A673 (cell line): ENCODE data around the gene DLGAP1. TPM values are rescaled to one million over a fixed set of nuclear protein-coding genes. Genes with fewer than 3 reads are reported as not detected.

Experiments used
- BruUV-seq: library from RNA; stranded (reverse); fragments of 400-500 nt; replicated peaks from 2 replicates; lab custom pipeline; 2021; lab: Mats Ljungman, UMichigan
- CTCF ChIA-PET: fragments of 300-600 bp; sonication (Branson Sonifier 250); formaldehyde crosslinking; loops from one replicate; lab custom pipeline; 2022; ENCODE audit warnings: antibody characterized with exemption; lab: Charles Lee
- POLR2A ChIA-PET: fragments of 300-600 bp; sonication (Branson Sonifier 250); formaldehyde crosslinking; loops from one replicate; lab custom pipeline; 2022; ENCODE audit warnings: antibody characterized with exemption; ENCODE audit not compliant: low non-redundant PET; lab: Charles Lee
- DNase-seq: peaks from one replicate; pipeline ENCODE4 v3.0.0-alpha.2; 2015; ENCODE audit warnings: low spot score
- H3K27ac ChIP-seq: fragments of 200-600 bp; sonication (generic); 2 replicates; pipeline ENCODE4 v1.5.1; 2016; ENCODE audit warnings: mixed run types, low read depth, mild to moderate bottlenecking, mixed read lengths, antibody characterized with exemption, low read length; ENCODE audit not compliant: poor library complexity, severe bottlenecking
- H3K27me3 ChIP-seq: fragments of 200-600 bp; sonication (generic); replicated peaks from 2 replicates; pipeline ENCODE4 v1.6.1; 2017; ENCODE audit warnings: mixed run types, low read depth, mild to moderate bottlenecking, mixed read lengths, antibody characterized with exemption, low read length; ENCODE audit not compliant: insufficient read depth, poor library complexity
- H3K36me3 ChIP-seq: fragments of 200-600 bp; sonication (generic); 2 replicates; pipeline ENCODE4 v1.6.1; 2016; ENCODE audit warnings: mixed run types, mild to moderate bottlenecking, mixed read lengths, antibody characterized with exemption, low read length; ENCODE audit not compliant: insufficient read depth, poor library complexity, severe bottlenecking
- H3K4me1 ChIP-seq: fragments of 200-600 bp; sonication (generic); 2 replicates; pipeline ENCODE4 v1.6.1; 2017; ENCODE audit warnings: mixed run types, mild to moderate bottlenecking, mixed read lengths, antibody characterized with exemption, low read length; ENCODE audit not compliant: insufficient read depth, poor library complexity, severe bottlenecking
- H3K4me3 ChIP-seq: fragments of 200-600 bp; sonication (generic); 2 replicates; pipeline ENCODE4 v1.5.1; 2016; ENCODE audit warnings: low read depth, mixed run types, mild to moderate bottlenecking, mixed read lengths, low read length; ENCODE audit not compliant: poor library complexity, severe bottlenecking
- H3K9me3 ChIP-seq: fragments of 200-600 bp; sonication (generic); 2 replicates; pipeline ENCODE4 v1.6.1; 2016; ENCODE audit warnings: mixed run types, low read depth, mild to moderate bottlenecking, mixed read lengths, antibody characterized with exemption, low read length; ENCODE audit not compliant: poor library complexity, severe bottlenecking
- CTCF ChIP-seq: fragments of 300-800, 200-600 bp; sonication (generic); conservative IDR thresholded peaks from 2 replicates; pipeline ENCODE4 v1.5.1; 2017; ENCODE audit warnings: low read depth, mild to moderate bottlenecking, antibody characterized with exemption, low read length, moderate library complexity, mixed read lengths
- EZH2 ChIP-seq: fragments of 200-600 bp; sonication (generic); IDR thresholded peaks from 2 replicates; pipeline ENCODE4 v1.6.1; 2017; ENCODE audit warnings: borderline replicate concordance, low read depth, mild to moderate bottlenecking, mixed read lengths, antibody characterized with exemption, low read length; ENCODE audit not compliant: poor library complexity, severe bottlenecking
- intact Hi-C: fragments of 100-400 bp; cut with micrococcal nuclease; formaldehyde crosslinking; loops from one replicate; pipeline ENCODE4 v1.10.0; 2022; ENCODE audit not compliant: unreplicated experiment
- total RNA-seq: library from RNA; stranded (reverse); gene quantifications from 2 replicates; pipeline ENCODE4 v1.2.3, GENCODE V29; 2021

Gene DLGAP1
- total RNA-seq, 1 experiment from 2014 or later: 135 TPM

- ChIA-PET POLR2A (no interaction called here), CTCF (no interaction called here)
- Histone ChIP-seq H3K4me1 (no peaks in the 10 kb centered on the region), H3K4me3 (no peak overlapping the region), H3K27me3 (no peaks in the 10 kb centered on the region), H3K9me3 (peaks cover 6% of the 10 kb centered on the region), H3K36me3 (no peaks in the 10 kb centered on the region), H3K27ac (no peak overlapping the region)
- no peak for DNase-seq
- TF ChIP-seq CTCF (no peak), EZH2 (no peak)
- no TSS peak for BruUV-seq
- intact Hi-C loops: no loop called here
Observed at GRCh38 chr18:4224031-4224704, 230.9 kb downstream of the DLGAP1 start.

GRCh38 chr18:4211111-4211837 is 243.8 kb downstream of the DLGAP1 start:
- Histone ChIP-seq H3K27ac (no peak overlapping the region), H3K27me3 (no peaks in the 10 kb centered on the region), H3K9me3 (no peaks in the 10 kb centered on the region), H3K4me3 (no peak overlapping the region), H3K36me3 (no peaks in the 10 kb centered on the region), H3K4me1 (no peaks in the 10 kb centered on the region)
- DNase-seq: no peak
- intact Hi-C loops: no loop called here
- CTCF ChIA-PET: no interaction called here
- no TSS peak for BruUV-seq
- POLR2A ChIA-PET: no interaction called here
- TF ChIP-seq EZH2 (no peak), CTCF (no peak)

DNA sequence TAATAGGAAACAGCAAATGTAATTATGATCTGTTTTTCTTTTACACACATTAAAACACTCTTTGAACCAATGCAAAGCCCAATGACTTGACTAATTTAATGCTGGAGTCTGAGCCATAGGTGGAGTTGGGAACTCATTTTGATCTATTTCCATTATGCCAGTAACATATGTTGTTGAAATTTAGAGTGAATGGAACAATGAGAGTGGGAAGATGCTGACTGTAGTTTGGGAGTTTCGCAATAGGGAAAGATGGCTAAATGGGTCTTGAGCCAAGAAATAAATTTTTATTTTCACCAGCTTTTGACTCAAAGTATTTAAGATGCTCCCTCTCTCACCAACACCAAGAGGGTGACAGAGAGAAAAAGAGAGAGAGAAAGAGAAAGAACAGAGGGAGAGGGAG is 246.7 kb downstream of the DLGAP1 start:
- no peak overlapping the region for H3K4me3 ChIP-seq
- intact Hi-C loops: loop anchor here (10.0 kb wide), 1 partner anchor 246 kb away; the partner anchor contains the start of gene DLGAP1
- no peaks in the 10 kb centered on the region for H3K9me3 ChIP-seq
- TF ChIP-seq EZH2 (no peak), CTCF (no peak)
- BruUV-seq: no TSS peak
- H3K4me1 ChIP-seq: peaks cover 16% of the 10 kb centered on the region
- ChIA-PET POLR2A (no interaction called here), CTCF (no interaction called here)
- H3K27ac ChIP-seq: no peak overlapping the region
- H3K36me3 ChIP-seq: no peaks in the 10 kb centered on the region
- DNase-seq: no peak
- no peaks in the 10 kb centered on the region for H3K27me3 ChIP-seq
